NCI-H128 (cell line): ENCODE measurements around the gene CCDC186.

Experiments
- DNase-seq: peaks from one replicate; lab custom pipeline; 2025; ENCODE audit not compliant: unreplicated experiment; lab: John Stamatoyannopoulos, UW

CCDC186 gene

DNA sequence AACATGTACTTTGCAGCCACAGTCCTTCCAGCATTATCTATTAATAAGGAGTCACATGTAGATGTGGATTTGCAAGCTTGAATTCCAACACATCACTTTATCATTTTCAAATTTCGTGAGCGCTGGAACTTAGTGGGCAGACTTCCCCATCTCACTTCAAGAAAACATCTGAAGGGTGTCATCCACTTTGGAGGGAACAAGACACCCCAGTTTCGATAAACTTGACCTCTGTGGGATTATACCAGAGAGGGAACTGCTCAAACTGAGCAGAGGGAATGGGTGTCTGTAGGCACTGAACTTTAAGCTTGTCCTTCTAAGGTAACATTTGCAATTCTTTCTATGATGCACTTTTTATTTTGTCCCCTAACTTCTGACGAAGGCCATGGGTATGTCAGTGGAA lies 102.8 kb downstream of the CCDC186 start:
- DNase-seq: no peak
